ENCODE results near the gene SATB2.

SATB2 gene

GRCh38 chr2:199405241-199405640 is 52.5 kb downstream of the SATB2 start:
- no peak overlapping the region for H3K4me3 ChIP-seq (replicated peaks; ENCODE audit: low read depth, low read length)
- TF ChIP-seq, protein P1, sequence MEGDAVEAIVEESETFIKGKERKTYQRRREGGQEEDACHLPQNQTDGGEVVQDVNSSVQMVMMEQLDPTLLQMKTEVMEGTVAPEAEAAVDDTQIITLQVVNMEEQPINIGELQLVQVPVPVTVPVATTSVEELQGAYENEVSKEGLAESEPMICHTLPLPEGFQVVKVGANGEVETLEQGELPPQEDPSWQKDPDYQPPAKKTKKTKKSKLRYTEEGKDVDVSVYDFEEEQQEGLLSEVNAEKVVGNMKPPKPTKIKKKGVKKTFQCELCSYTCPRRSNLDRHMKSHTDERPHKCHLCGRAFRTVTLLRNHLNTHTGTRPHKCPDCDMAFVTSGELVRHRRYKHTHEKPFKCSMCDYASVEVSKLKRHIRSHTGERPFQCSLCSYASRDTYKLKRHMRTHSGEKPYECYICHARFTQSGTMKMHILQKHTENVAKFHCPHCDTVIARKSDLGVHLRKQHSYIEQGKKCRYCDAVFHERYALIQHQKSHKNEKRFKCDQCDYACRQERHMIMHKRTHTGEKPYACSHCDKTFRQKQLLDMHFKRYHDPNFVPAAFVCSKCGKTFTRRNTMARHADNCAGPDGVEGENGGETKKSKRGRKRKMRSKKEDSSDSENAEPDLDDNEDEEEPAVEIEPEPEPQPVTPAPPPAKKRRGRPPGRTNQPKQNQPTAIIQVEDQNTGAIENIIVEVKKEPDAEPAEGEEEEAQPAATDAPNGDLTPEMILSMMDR (IDR thresholded peaks at IDR 0.05; ENCODE audit: low read depth, low read length, missing control alignments): peak; percentile 38
- no peak for DNase-seq (ENCODE audit: extremely low read depth, low read depth)

GRCh38 chr2:199404841-199405240 is 52.9 kb downstream of the SATB2 start:
- H3K4me3 ChIP-seq (replicated peaks; ENCODE audit: low read depth, low read length): no peak overlapping the region
- DNase-seq (ENCODE audit: extremely low read depth, low read depth): no peak
- TF ChIP-seq, protein P1 (IDR thresholded peaks at IDR 0.05; ENCODE audit: low read depth, low read length, missing control alignments): no peak

- DNase-seq (ENCODE audit: extremely low read depth, low read depth): no peak
- no peak overlapping the region for H3K4me3 ChIP-seq (replicated peaks; ENCODE audit: low read depth, low read length)
- TF ChIP-seq, protein P1 (IDR thresholded peaks at IDR 0.05; ENCODE audit: low read depth, low read length, missing control alignments): no peak
Measured at GRCh38 chr2:199395311-199395710, 62.4 kb downstream of the SATB2 start.

DNA sequence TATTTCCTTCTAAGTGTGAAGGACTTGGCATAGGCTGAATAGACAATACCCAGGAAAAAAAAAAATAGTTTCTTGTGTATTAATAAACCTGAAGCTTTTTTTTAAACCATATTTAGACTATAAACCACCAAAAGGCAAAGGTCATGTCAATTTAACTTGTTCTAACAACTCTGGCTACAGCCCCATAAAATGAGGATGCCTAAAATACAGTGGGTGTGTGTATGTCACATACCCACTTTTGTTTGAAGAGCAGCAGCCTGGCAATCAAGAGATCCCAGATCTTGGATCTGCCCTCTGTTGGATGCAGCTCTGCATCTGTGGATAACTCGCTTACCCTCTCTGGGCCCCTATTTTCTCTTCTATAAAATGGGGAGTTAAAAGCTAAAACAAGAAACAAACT is 65.4 kb downstream of the SATB2 start:
- no peak for DNase-seq (ENCODE audit: extremely low read depth, low read depth)
- no peak overlapping the region for H3K4me3 ChIP-seq (replicated peaks; ENCODE audit: low read depth, low read length)
- TF ChIP-seq, protein P1 (IDR thresholded peaks at IDR 0.05; ENCODE audit: low read depth, low read length, missing control alignments): no peak

- no peak for DNase-seq (ENCODE audit: extremely low read depth, low read depth)
- H3K4me3 ChIP-seq (replicated peaks; ENCODE audit: low read depth, low read length): no peak overlapping the region
- TF ChIP-seq, protein P1 (IDR thresholded peaks at IDR 0.05; ENCODE audit: low read depth, low read length, missing control alignments): no peak
Measured at GRCh38 chr2:199388728-199389268, 68.9 kb downstream of the SATB2 start.

DNA sequence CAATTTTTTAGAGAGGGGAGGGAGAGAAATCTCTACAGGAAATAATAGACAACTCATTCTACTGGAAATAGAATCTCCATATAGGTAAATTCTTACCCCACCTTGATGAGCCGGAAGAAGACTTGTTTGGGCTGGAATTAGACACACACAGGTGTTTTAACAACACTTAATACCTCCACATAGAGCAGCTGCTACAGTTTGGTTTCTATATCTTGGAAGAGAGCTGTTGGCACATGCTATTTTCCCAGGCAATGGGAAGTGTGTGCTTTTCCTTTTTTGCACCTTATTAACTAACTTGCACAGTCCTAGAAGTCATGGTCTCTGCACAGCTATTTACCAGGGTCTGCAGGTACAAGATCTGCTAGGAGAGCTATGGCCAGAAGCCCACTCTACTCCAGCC is 73.7 kb downstream of the SATB2 start:
- H3K4me3 ChIP-seq (replicated peaks; ENCODE audit: low read depth, low read length): no peak overlapping the region
- no peak for DNase-seq (ENCODE audit: extremely low read depth, low read depth)
- TF ChIP-seq, protein P1 (IDR thresholded peaks at IDR 0.05; ENCODE audit: low read depth, low read length, missing control alignments): no peak

DNA sequence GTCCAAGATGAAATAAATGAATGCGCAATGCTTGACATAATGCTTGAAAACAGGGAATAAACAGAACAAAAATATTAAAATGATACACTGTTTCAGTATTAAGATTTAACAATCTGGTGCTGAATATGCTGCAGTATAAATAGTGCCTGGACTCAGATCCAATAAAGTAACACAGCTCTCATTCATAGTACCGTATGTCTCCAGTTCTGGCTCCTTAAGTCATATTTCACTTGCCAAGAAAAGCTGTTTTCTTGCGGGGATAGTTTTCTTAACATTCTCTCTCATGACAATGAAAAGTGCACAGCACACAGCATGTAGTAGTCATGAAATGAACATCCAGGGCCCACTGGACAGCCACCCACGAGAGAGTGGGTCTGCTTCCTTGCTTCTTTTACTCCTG is 74.7 kb downstream of the SATB2 start:
- no peak overlapping the region for H3K4me3 ChIP-seq (replicated peaks; ENCODE audit: low read depth, low read length)
- TF ChIP-seq, protein P1 (IDR thresholded peaks at IDR 0.05; ENCODE audit: low read depth, low read length, missing control alignments): no peak
- no peak for DNase-seq (ENCODE audit: extremely low read depth, low read depth)
